Lower lobe of right lung (tissue), 2 donors: ENCODE measurements around the gene HSD11B1. TPM values are rescaled to one million over a fixed set of nuclear protein-coding genes. Genes with fewer than 3 reads are reported as not detected.

Experiments used
- ATAC-seq, 2 donors: fragments of 200-7000 bp; cut with Tn5 transposase; one replicate each; pipeline ENCODE4 v1.9.1; 2020 to 2022; ENCODE audit warnings: mild to moderate bottlenecking in 2 of 2, moderate library complexity in 2 of 2
- DNase-seq: peaks from one replicate; pipeline ENCODE4 v3.0.0-alpha.2; 2020
- H3K27ac ChIP-seq: fragments of 200-600 bp; one replicate; pipeline ENCODE4 v1.8.0; 2022
- H3K27me3 ChIP-seq: fragments of 200-600 bp; one replicate; pipeline ENCODE4 v1.8.0; 2022; ENCODE audit warnings: low read depth
- H3K36me3 ChIP-seq: fragments of 200-600 bp; one replicate; pipeline ENCODE4 v1.8.0; 2022; ENCODE audit warnings: mild to moderate bottlenecking
- H3K4me1 ChIP-seq: fragments of 200-600 bp; one replicate; pipeline ENCODE4 v1.8.0; 2022
- H3K4me3 ChIP-seq: fragments of 200-600 bp; one replicate; pipeline ENCODE4 v1.8.0; 2022; ENCODE audit warnings: mild to moderate bottlenecking
- H3K9me3 ChIP-seq: fragments of 200-600 bp; one replicate; pipeline ENCODE4 v1.8.0; 2022
- CTCF ChIP-seq: fragments of 200-600 bp; IDR thresholded peaks from one replicate; pipeline ENCODE4 v1.8.0; 2022; ENCODE audit warnings: antibody characterized with exemption, mild to moderate bottlenecking
- intact Hi-C: fragments of 100-400 bp; cut with DNase I; formaldehyde crosslinking; loops from one replicate; pipeline ENCODE4 v1.11.0; 2022
- total RNA-seq: library from RNA; stranded (reverse); fragmentation: NEBNext Ultra II Directional; extraction: Animal tissue kit (Norgen Biotek cat#: 25700); gene quantifications from one replicate; pipeline ENCODE4 v1.2.1, GENCODE V29; 2021
- donor health status: DM: no; HTN: yes; CAD: no; lungs with severe emphysema.

HSD11B1 gene
- total RNA-seq, 1 donor from 2014 or later: 11.6 TPM

GRCh38 chr1:209672705-209673630 is 31.7 kb upstream of the HSD11B1 start:
- no peak for TF ChIP-seq CTCF
- H3K4me3 ChIP-seq: no peak overlapping the region
- H3K27ac ChIP-seq: no peak overlapping the region
- peak in 1 of 2 donors; percentile 20 for ATAC-seq
- peaks cover 36% of the 10 kb centered on the region for H3K4me1 ChIP-seq
- no peaks in the 10 kb centered on the region for H3K27me3 ChIP-seq
- no peaks in the 10 kb centered on the region for H3K9me3 ChIP-seq
- DNase-seq: no peak
- no peaks in the 10 kb centered on the region for H3K36me3 ChIP-seq
- intact Hi-C loops: no loop called here

- no peak for DNase-seq
- no peak overlapping the region for H3K27ac ChIP-seq
Observed at GRCh38 chr1:209673631-209674417, 30.8 kb upstream of the HSD11B1 start.

GRCh38 chr1:209674957-209675564 is 29.6 kb upstream of the HSD11B1 start, which contains the start of gene G0S2:
Gene G0S2 (plus strand): TSS chr1:209675412. CDS start chr1:209675685, 273 bp downstream.
- no peaks in the 10 kb centered on the region for H3K27me3 ChIP-seq
- H3K4me1 ChIP-seq: peaks cover 36% of the 10 kb centered on the region
- intact Hi-C loops: no loop called here
- ATAC-seq (peak; percentile 87 to 89), DNase-seq (peak; percentile 79)
- H3K27ac ChIP-seq: peak within 1 kb of the TSS; percentile 59
- no peaks in the 10 kb centered on the region for H3K36me3 ChIP-seq
- no peak for TF ChIP-seq CTCF
- no peaks in the 10 kb centered on the region for H3K9me3 ChIP-seq
- peak within 1 kb of the TSS; percentile 64 for H3K4me3 ChIP-seq

More at GRCh38 chr1:209673631-209674417, 30.8 kb upstream of the HSD11B1 start:
- no peak for TF ChIP-seq CTCF
- intact Hi-C loops: no loop called here
- Histone ChIP-seq H3K4me3 (no peak overlapping the region), H3K27me3 (no peaks in the 10 kb centered on the region), H3K9me3 (no peaks in the 10 kb centered on the region), H3K4me1 (peaks cover 36% of the 10 kb centered on the region), H3K36me3 (no peaks in the 10 kb centered on the region)
- peak; percentile 50 to 57 for ATAC-seq

- TF ChIP-seq CTCF: no peak
- peak; percentile 50 to 60 for ATAC-seq
Observed at GRCh38 chr1:209675565-209676154, 29.0 kb upstream of the HSD11B1 start.

More at GRCh38 chr1:209675565-209676154, 29.0 kb upstream of the HSD11B1 start:
- Histone ChIP-seq H3K4me1 (peaks cover 36% of the 10 kb centered on the region), H3K27ac (peak overlapping the region; percentile 59), H3K4me3 (peak overlapping the region; percentile 64), H3K9me3 (no peaks in the 10 kb centered on the region), H3K36me3 (no peaks in the 10 kb centered on the region), H3K27me3 (no peaks in the 10 kb centered on the region)
- intact Hi-C loops: no loop called here
- peak; percentile 48 for DNase-seq
